Ascending aorta (tissue), 2 donors: Measurements from ENCODE around the gene KIRREL3. TPM values are rescaled to one million over a fixed set of nuclear protein-coding genes. Genes with fewer than 3 reads are reported as not detected.

Source experiments
- DNase-seq, 2 donors: peaks; one replicate each; pipeline ENCODE4 v3.0.0-alpha.2; 2019; ENCODE audit warnings: low spot score in 2 of 2
- H3K27ac ChIP-seq, 2 donors: fragments of 200-600 bp; sonication (generic); one replicate each; pipeline ENCODE4 v1.5.1; 2016 to 2017; ENCODE audit warnings: mild to moderate bottlenecking in 1 of 2
- H3K27me3 ChIP-seq: fragments of 200-600 bp; sonication (generic); one replicate; pipeline ENCODE4 v1.5.1; 2017
- H3K36me3 ChIP-seq, 2 donors: fragments of 200-600 bp; sonication (generic); one replicate each; pipeline ENCODE4 v1.5.1; 2016
- H3K4me1 ChIP-seq, 2 donors: fragments of 200-600 bp; sonication (generic); one replicate each; pipeline ENCODE4 v1.5.1; 2016 to 2017; ENCODE audit warnings: mild to moderate bottlenecking in 1 of 2
- H3K4me3 ChIP-seq, 2 donors: fragments of 200-600 bp; sonication (generic); one replicate each; pipeline ENCODE4 v1.5.1; 2016 to 2017; ENCODE audit warnings: mild to moderate bottlenecking in 1 of 2
- H3K9me3 ChIP-seq, 2 donors: fragments of 200-600 bp; sonication (generic); one replicate each; pipeline ENCODE4 v1.5.1; 2016
- intact Hi-C: fragments of 100-400 bp; cut with DNase I; formaldehyde crosslinking; loops from one replicate; pipeline ENCODE4 v1.15.1; 2023
- total RNA-seq: library from RNA; depleted of rRNA; stranded (reverse); fragments of >200 nt; gene quantifications from one replicate; pipeline ENCODE4 v1.1.0, GENCODE V29; 2016
- TF ChIP-seq, protein P1 (sequence below), 3 experiments: fragments of 200-600 bp in 2 of 3; fragments of 450-650 bp in 1 of 3; sonication (generic) in 2 of 3; IDR thresholded peaks; one replicate each; pipeline ENCODE4 v1.5.1; 2016 to 2019; ENCODE audit warnings: antibody characterized with exemption in 3 of 3, mild to moderate bottlenecking in 1 of 3, moderate library complexity in 1 of 3

KIRREL3 gene
- total RNA-seq, 1 donor from 2014 or later, result not detected

DNA sequence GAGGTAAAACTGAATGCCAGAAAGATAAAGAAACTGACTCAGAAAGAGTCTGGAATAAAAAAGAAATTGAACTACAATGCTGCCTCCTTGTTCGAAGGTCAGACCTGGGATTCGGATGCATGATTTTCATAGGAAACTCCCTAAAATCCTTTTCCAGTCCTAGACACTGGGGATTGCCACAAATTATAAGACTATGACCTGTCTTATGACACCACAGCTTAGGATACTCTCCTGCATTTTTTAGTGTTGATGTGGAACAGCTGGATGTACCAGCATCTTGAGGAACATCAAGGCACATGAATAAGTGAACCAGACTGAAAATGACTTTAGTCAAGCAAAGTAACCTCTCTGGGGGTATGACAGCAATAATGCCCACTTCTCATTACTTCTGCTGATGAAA, 9.0 kb downstream of the KIRREL3 start:
- Histone ChIP-seq H3K36me3 (no peaks in the 10 kb centered on the region), H3K27ac (no peak overlapping the region), H3K27me3 (no peaks in the 10 kb centered on the region), H3K4me1 (no peaks in the 10 kb centered on the region), H3K9me3 (no peaks in the 10 kb centered on the region), H3K4me3 (no peak overlapping the region)
- TF ChIP-seq, protein P1, sequence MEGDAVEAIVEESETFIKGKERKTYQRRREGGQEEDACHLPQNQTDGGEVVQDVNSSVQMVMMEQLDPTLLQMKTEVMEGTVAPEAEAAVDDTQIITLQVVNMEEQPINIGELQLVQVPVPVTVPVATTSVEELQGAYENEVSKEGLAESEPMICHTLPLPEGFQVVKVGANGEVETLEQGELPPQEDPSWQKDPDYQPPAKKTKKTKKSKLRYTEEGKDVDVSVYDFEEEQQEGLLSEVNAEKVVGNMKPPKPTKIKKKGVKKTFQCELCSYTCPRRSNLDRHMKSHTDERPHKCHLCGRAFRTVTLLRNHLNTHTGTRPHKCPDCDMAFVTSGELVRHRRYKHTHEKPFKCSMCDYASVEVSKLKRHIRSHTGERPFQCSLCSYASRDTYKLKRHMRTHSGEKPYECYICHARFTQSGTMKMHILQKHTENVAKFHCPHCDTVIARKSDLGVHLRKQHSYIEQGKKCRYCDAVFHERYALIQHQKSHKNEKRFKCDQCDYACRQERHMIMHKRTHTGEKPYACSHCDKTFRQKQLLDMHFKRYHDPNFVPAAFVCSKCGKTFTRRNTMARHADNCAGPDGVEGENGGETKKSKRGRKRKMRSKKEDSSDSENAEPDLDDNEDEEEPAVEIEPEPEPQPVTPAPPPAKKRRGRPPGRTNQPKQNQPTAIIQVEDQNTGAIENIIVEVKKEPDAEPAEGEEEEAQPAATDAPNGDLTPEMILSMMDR (IDR thresholded peaks at IDR 0.05), result no peak
- intact Hi-C loops, result loop anchor here (5.0 kb wide), 1 partner anchor 549 kb away; no protein-coding TSS in a partner anchor
- DNase-seq, result no peak

DNA sequence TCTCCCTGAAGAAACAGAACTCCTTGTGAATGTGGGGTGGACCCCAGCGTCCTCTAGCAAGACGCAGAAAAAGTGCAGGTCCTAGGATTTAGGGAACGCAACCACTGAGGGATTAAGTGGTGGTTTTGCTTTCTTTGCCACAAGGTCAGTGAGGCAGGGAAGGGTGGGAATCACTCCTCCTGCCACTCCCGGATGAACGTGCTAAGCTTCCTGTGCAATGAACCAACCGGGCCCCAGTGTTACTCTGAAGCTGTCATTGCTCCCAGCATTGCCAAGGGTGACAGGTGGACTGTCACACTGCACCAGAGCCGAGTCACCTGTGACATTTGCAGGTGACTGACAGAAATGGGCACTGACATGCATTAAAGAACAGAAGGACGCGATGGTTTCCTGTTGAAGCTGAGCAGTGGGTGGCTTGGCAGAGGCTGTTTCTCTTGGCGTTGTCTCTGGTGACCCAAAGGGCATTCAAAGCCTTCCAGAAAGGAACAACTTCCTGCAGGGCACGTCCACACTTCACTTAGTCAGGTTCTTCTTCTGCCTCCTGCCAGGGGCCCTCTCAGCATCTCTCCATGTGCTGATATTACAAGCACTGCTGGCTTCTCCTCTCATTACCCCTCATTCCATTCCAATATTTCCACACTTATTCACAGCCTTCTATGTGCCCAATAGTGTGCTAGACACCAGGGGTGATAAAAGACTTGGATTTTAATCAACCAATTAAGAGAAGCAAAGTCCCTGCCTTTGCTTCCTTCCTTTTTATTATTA, 9.7 kb downstream of the KIRREL3 start:
- intact Hi-C loops, result loop anchor here (5.0 kb wide), 1 partner anchor 549 kb away; no protein-coding TSS in a partner anchor
- Histone ChIP-seq H3K36me3 (no peaks in the 10 kb centered on the region), H3K9me3 (no peaks in the 10 kb centered on the region), H3K27ac (no peak overlapping the region), H3K4me1 (no peaks in the 10 kb centered on the region), H3K27me3 (no peaks in the 10 kb centered on the region), H3K4me3 (no peak overlapping the region)
- TF ChIP-seq, protein P1 (IDR thresholded peaks at IDR 0.05), result no peak
- no peak for DNase-seq

DNA sequence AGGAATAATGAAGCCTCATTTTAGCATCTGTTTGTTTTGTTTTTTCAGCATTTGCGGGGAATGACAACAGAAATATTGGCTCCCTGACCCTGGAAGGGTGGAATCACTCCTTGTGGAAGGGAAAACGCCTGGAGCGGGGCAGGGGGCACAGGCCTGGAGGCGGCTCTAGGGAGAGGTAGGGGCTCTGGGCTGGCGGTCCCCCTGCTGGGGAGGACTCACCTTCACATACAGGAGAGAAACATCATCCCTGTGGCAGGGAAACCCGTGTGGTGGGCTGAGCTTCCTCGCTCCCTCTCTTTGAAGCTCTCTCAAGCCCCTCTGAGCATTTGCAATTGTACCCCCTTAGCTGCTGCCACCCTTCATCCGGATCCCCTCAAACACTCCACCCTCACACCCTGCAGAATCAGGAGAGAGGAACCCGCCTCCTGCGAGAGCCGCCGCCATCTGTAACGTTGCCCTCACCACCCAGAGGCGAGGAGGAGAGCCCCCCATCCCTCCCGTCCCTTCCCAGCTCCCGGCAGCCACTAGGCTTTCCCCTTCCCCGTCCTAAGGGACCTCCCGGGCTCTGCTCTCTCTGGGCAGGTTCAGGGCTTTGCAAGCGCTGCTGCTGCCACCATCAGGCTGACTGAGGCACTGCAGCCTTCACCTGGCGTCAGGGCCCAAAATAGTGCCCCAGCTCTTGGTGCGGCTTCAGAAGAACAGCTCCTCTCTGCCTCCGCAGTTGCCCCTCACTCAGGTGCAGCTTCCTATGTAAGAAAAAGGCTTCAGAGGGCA, 10.4 kb downstream of the KIRREL3 start:
- intact Hi-C loops, result loop anchor here (5.0 kb wide), 1 partner anchor 548 kb away; no protein-coding TSS in a partner anchor
- Histone ChIP-seq H3K36me3 (no peaks in the 10 kb centered on the region), H3K27ac (no peak overlapping the region), H3K4me3 (no peak overlapping the region), H3K27me3 (no peaks in the 10 kb centered on the region), H3K4me1 (no peaks in the 10 kb centered on the region), H3K9me3 (no peaks in the 10 kb centered on the region)
- TF ChIP-seq, protein P1 (IDR thresholded peaks at IDR 0.05), result peak; percentile 41 to 71 (median 65)
- DNase-seq, result peak in 1 of 2 donors; percentile 69

DNA sequence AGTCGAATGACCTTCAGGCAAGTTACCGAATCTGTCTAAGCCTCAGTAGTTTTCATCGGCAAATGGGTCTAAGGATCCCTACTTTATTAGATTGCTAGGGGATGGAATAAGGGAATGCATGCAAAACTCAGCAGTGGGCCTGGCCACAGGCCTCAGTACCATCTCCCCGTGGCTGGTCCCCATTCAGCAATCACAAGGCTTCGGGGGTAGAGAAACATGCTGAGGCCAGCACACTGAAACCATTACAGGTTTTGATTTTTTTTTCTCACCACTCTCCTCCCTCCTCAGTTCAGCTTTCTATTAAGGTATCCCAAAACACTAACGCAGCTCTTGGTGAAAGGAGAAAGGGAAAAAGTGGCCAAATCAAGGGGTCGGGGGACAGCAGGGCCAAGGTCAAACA, 11.9 kb downstream of the KIRREL3 start:
- no peak for DNase-seq
- no peaks in the 10 kb centered on the region for H3K4me1 ChIP-seq
- H3K27ac ChIP-seq, result no peak overlapping the region
- H3K27me3 ChIP-seq, result no peaks in the 10 kb centered on the region
- no peaks in the 10 kb centered on the region for H3K9me3 ChIP-seq
- no peak overlapping the region for H3K4me3 ChIP-seq
- TF ChIP-seq, protein P1 (IDR thresholded peaks at IDR 0.05), result no peak
- no peaks in the 10 kb centered on the region for H3K36me3 ChIP-seq
- intact Hi-C loops, result no loop called here

DNA sequence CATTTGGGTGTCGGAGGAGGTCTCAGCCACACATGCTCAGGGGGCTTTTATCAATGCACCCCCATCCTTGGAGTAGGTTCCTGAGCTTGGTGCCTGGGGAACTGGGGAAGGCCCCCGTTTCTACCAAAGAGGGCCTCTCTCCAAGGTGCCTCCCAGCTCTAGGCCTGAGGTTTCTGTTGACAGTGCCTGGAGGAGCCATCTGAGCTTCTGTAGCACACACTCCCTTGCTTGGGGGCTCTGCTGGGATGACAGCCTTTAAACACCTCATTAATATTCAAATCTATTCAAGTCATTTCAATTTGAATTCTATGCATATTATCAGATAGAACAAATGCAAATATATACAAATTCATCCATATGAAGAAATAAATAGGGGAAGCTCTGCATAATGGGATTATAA, 18.9 kb downstream of the KIRREL3 start:
- H3K36me3 ChIP-seq, result no peaks in the 10 kb centered on the region
- H3K27ac ChIP-seq, result no peak overlapping the region
- no peaks in the 10 kb centered on the region for H3K4me1 ChIP-seq
- intact Hi-C loops, result no loop called here
- TF ChIP-seq, protein P1 (IDR thresholded peaks at IDR 0.05), result no peak
- H3K4me3 ChIP-seq, result no peak overlapping the region
- H3K9me3 ChIP-seq, result no peaks in the 10 kb centered on the region
- DNase-seq, result no peak
- H3K27me3 ChIP-seq, result no peaks in the 10 kb centered on the region
